NB4 (cell line): Measurements from ENCODE around the gene CCDC134.
A peak's percentile ranks its signal among the peaks of the same experiment; 100 is the strongest.
"Not testable (repeated sequence)": the region's sequence is repeated elsewhere in the genome, so short reads cannot be mapped to it uniquely, and the experiment has no call there.

Experiments used
- DNase-seq: peaks from one replicate; pipeline ENCODE4 v3.0.0; 2010; ENCODE audit warnings: low read depth
- H3K4me3 ChIP-seq: one replicate; pipeline ENCODE4 v1.5.1; 2011; ENCODE audit warnings: mild to moderate bottlenecking, low read depth, low read length, moderate library complexity
- MYC ChIP-seq: IDR thresholded peaks from 2 replicates; pipeline ENCODE4 v1.6.1; 2011; ENCODE audit warnings: low read depth, low read length
- POLR2A ChIP-seq: IDR thresholded peaks from 2 replicates; pipeline ENCODE4 v1.6.1; 2011; ENCODE audit warnings: mild to moderate bottlenecking; ENCODE audit not compliant: insufficient read length; ENCODE audit errors: extremely low read depth
- TF ChIP-seq, protein P1 (sequence below): IDR thresholded peaks from 2 replicates; pipeline ENCODE4 v1.6.1; 2011; ENCODE audit warnings: low read depth, low read length
- TF ChIP-seq, protein P2 (sequence below): IDR thresholded peaks from one replicate; pipeline ENCODE4 v1.5.1; 2012; ENCODE audit warnings: low read depth, low read length

CCDC134 gene

DNA sequence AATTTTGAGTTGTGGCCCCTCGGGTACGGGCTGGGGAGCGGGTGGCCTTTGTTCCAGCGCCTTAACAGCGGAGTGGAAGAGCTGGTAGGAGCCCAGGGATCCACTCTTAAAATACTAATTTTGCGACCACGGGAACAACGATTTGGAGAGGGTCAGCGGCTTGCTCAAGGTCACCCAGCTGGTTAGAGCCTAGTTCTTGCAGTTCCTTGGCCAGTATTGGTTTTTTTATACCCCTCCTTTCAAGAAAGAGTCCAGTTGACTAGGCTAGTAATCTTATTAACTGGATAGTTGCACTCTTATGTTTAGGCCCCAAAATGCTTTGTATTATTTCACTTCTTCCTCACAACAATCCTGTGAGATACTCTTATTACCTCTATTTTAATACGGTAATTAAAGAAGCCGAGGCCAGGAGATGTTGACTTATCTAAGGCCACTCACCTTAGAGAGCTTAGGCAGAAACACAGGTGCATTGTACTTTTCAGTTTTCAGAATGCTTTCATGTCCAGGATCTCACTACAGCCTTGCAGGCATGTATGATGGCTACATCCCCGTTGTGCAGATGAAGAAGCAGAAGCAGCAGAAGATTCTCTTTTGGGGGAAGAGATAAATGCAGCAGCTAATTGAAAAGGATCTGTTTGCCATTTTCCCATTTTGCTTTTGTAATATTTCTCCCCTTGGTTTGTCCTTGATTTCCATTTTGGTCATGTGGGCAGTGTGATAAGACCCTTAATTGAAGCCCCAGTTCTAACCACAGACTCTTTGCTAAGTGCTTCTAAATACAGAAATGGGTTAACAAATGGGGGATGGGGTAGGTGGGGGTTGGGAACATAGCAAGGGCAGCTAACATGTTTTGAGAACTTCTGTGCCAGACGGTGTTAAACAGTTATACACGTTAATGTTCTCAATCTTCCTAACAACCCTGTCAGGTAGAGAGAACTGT is 33.8 kb downstream of the CCDC134 start:
- DNase-seq, result peak; percentile 39
- peak overlapping the region; percentile 92 for H3K4me3 ChIP-seq
- no peak for TF ChIP-seq POLR2A
- TF ChIP-seq MYC, result no peak
- TF ChIP-seq, protein P1, sequence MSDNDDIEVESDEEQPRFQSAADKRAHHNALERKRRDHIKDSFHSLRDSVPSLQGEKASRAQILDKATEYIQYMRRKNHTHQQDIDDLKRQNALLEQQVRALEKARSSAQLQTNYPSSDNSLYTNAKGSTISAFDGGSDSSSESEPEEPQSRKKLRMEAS, result no peak
- TF ChIP-seq, protein P2, sequence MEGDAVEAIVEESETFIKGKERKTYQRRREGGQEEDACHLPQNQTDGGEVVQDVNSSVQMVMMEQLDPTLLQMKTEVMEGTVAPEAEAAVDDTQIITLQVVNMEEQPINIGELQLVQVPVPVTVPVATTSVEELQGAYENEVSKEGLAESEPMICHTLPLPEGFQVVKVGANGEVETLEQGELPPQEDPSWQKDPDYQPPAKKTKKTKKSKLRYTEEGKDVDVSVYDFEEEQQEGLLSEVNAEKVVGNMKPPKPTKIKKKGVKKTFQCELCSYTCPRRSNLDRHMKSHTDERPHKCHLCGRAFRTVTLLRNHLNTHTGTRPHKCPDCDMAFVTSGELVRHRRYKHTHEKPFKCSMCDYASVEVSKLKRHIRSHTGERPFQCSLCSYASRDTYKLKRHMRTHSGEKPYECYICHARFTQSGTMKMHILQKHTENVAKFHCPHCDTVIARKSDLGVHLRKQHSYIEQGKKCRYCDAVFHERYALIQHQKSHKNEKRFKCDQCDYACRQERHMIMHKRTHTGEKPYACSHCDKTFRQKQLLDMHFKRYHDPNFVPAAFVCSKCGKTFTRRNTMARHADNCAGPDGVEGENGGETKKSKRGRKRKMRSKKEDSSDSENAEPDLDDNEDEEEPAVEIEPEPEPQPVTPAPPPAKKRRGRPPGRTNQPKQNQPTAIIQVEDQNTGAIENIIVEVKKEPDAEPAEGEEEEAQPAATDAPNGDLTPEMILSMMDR, result no peak

DNA sequence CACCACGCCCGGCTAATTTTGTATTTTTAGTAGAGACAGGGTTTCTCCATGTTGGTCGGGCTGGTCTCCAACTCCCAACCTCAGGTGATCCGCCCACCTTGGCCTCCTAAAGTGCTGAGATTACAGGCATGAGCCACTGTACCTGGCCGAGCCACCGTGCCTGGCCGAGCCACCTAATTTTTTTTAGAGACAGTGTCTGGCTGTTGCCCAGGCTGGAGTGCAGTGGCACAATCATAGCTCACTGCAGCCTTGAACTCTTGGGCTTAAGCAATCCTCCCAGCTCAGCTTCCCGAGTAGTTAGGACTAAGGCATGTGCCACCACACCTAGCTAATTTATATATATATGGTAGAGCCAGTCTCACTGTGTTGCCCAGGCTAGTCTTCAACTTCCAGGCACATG is 35.0 kb downstream of the CCDC134 start:
- DNase-seq, result not testable (repeated sequence)

DNA sequence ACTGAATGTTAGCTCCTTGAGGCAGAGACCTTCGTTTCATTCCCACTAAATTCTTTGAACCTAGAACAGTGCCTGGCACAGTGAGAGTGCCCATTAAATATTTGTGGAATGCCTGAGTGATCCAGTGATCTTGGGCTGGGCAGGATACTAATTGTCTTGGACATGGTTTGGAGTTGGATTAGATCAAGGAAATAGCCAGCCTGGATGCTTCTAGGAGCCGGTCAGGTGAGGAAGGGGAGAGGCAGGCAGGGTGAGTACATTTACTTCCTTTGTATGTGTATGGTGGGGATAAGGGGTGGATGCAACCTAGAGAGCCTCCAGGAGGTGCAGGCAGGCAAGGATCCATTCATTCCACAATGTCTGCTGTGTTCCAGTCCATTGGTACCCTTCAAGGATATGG is 36.1 kb downstream of the CCDC134 start:
- TF ChIP-seq POLR2A (no peak), MYC (no peak)
- TF ChIP-seq, protein P2, result no peak
- TF ChIP-seq, protein P1, result no peak
- H3K4me3 ChIP-seq, result no peak overlapping the region
- DNase-seq, result no peak

More for the DNA sequence above, 35.0 kb downstream of the CCDC134 start:
- H3K4me3 ChIP-seq, result not testable (repeated sequence)

- no peak for DNase-seq
- TF ChIP-seq, protein P1, result no peak
- TF ChIP-seq MYC, result no peak
- no peak for TF ChIP-seq POLR2A
- TF ChIP-seq, protein P2, result no peak
- no peak overlapping the region for H3K4me3 ChIP-seq
Measured at GRCh38 chr22:41838842-41839618, 38.6 kb downstream of the CCDC134 start.

GRCh38 chr22:41840216-41840615 is 39.7 kb downstream of the CCDC134 start:
- no peak overlapping the region for H3K4me3 ChIP-seq
- no peak for DNase-seq
- TF ChIP-seq POLR2A (no peak), MYC (no peak)
- TF ChIP-seq, protein P2, result no peak
- TF ChIP-seq, protein P1, result no peak

- DNase-seq, result no peak
- TF ChIP-seq MYC (no peak), POLR2A (no peak)
- TF ChIP-seq, protein P1, result no peak
- TF ChIP-seq, protein P2, result no peak
- no peak overlapping the region for H3K4me3 ChIP-seq
Measured at GRCh38 chr22:41841085-41841712, 40.7 kb downstream of the CCDC134 start.
